ENCODE results near the gene LRIG3. TPM values are rescaled to one million over a fixed set of nuclear protein-coding genes. Genes with fewer than 3 reads are reported as not detected.
"Not testable (repeated sequence)": the region's sequence is repeated elsewhere in the genome, so short reads cannot be mapped to it uniquely, and the experiment has no call there.

Gene LRIG3
- polyA plus RNA-seq, 4 donors, result 3.6 to 32.9 (median 12.7) TPM

- Histone ChIP-seq H3K4me3 (ENCODE audit: low read depth in 1 of 3, low read length in 3 of 3) (no peak overlapping the region), H3K27me3 (ENCODE audit: control insufficient read depth in 3 of 3, insufficient read depth in 3 of 3, low read length in 3 of 3) (no peaks in the 10 kb centered on the region), H3K27ac (ENCODE audit: low read depth in 1 of 3, low read length in 2 of 3) (no peak overlapping the region), H3K4me1 (ENCODE audit: control insufficient read depth in 3 of 3, insufficient read depth in 2 of 3, low read depth in 1 of 3, low read length in 2 of 3) (peaks cover 0 to 2% (median 0%) of the 10 kb centered on the region in 3 donors), H3K9me3 (ENCODE audit: control insufficient read depth in 2 of 2, insufficient read depth in 1 of 2, low read depth in 1 of 2, low read length in 1 of 2) (peaks cover 0 to 3% of the 10 kb centered on the region in 2 donors), H3K36me3 (ENCODE audit: control insufficient read depth in 3 of 3, insufficient read depth in 2 of 3, low read depth in 1 of 3, low read length in 3 of 3) (peaks cover 0 to 30% (median 16%) of the 10 kb centered on the region in 3 donors)
- 63 to 72% (median 66%) methylated on average over 9 of the region's 9 CpGs for WGBS, 3 donors
- FAIRE-seq (no peak), DNase-seq (no peak)
Observed at GRCh38 chr12:58905422-58905821, 14.9 kb downstream of the LRIG3 start.

GRCh38 chr12:58902726-58903125 is 17.6 kb downstream of the LRIG3 start:
- not testable (repeated sequence) for H3K4me3 ChIP-seq (ENCODE audit: low read depth in 1 of 3, low read length in 3 of 3); FAIRE-seq; H3K9me3 ChIP-seq (ENCODE audit: control insufficient read depth in 2 of 2, insufficient read depth in 1 of 2, low read depth in 1 of 2, low read length in 1 of 2); H3K27ac ChIP-seq (ENCODE audit: low read depth in 1 of 3, low read length in 2 of 3); H3K27me3 ChIP-seq (ENCODE audit: control insufficient read depth in 3 of 3, insufficient read depth in 3 of 3, low read length in 3 of 3); H3K4me1 ChIP-seq (ENCODE audit: control insufficient read depth in 3 of 3, insufficient read depth in 2 of 3, low read depth in 1 of 3, low read length in 2 of 3); DNase-seq
- H3K36me3 ChIP-seq (ENCODE audit: control insufficient read depth in 3 of 3, insufficient read depth in 2 of 3, low read depth in 1 of 3, low read length in 3 of 3), result peaks cover 0 to 22% (median 12%) of the 10 kb centered on the region in 3 donors
- WGBS, 3 donors, result 90 to 97% (median 93%) methylated on average over 1 of the region's 1 CpG

GRCh38 chr12:58901664-58902063 is 18.6 kb downstream of the LRIG3 start:
- Histone ChIP-seq H3K9me3 (ENCODE audit: control insufficient read depth in 2 of 2, insufficient read depth in 1 of 2, low read depth in 1 of 2, low read length in 1 of 2) (peaks cover 0 to 3% of the 10 kb centered on the region in 2 donors), H3K27me3 (ENCODE audit: control insufficient read depth in 3 of 3, insufficient read depth in 3 of 3, low read length in 3 of 3) (no peaks in the 10 kb centered on the region), H3K36me3 (ENCODE audit: control insufficient read depth in 3 of 3, insufficient read depth in 2 of 3, low read depth in 1 of 3, low read length in 3 of 3) (peaks cover 0 to 14% (median 9%) of the 10 kb centered on the region in 3 donors), H3K4me1 (ENCODE audit: control insufficient read depth in 3 of 3, insufficient read depth in 2 of 3, low read depth in 1 of 3, low read length in 2 of 3) (peaks cover 0 to under 1% (median 0%) of the 10 kb centered on the region in 3 donors), H3K27ac (ENCODE audit: low read depth in 1 of 3, low read length in 2 of 3) (no peak overlapping the region), H3K4me3 (ENCODE audit: low read depth in 1 of 3, low read length in 3 of 3) (no peak overlapping the region)
- FAIRE-seq (no peak), DNase-seq (no peak)
- WGBS, 3 donors, result 73 to 84% (median 84%) methylated on average over 5 of the region's 5 CpGs

GRCh38 chr12:58897969-58898368 is 22.3 kb downstream of the LRIG3 start:
- H3K4me1 ChIP-seq (ENCODE audit: control insufficient read depth in 3 of 3, insufficient read depth in 2 of 3, low read depth in 1 of 3, low read length in 2 of 3), result peaks cover 0 to 8% (median 7%) of the 10 kb centered on the region in 3 donors
- no peak overlapping the region for H3K4me3 ChIP-seq (ENCODE audit: low read depth in 1 of 3, low read length in 3 of 3)
- WGBS, 3 donors, result 55 to 65% (median 56%) methylated on average over 4 of the region's 4 CpGs
- no peak overlapping the region for H3K27ac ChIP-seq (ENCODE audit: low read depth in 1 of 3, low read length in 2 of 3)
- no peaks in the 10 kb centered on the region for H3K9me3 ChIP-seq (ENCODE audit: control insufficient read depth in 2 of 2, insufficient read depth in 1 of 2, low read depth in 1 of 2, low read length in 1 of 2)
- H3K36me3 ChIP-seq (ENCODE audit: control insufficient read depth in 3 of 3, insufficient read depth in 2 of 3, low read depth in 1 of 3, low read length in 3 of 3), result peaks cover 0 to 22% (median 2%) of the 10 kb centered on the region in 3 donors
- no peaks in the 10 kb centered on the region for H3K27me3 ChIP-seq (ENCODE audit: control insufficient read depth in 3 of 3, insufficient read depth in 3 of 3, low read length in 3 of 3)
- FAIRE-seq, result no peak
- no peak for DNase-seq

GRCh38 chr12:58896278-58896677 is 24.0 kb downstream of the LRIG3 start:
- FAIRE-seq (no peak), DNase-seq (no peak)
- Histone ChIP-seq H3K27ac (ENCODE audit: low read depth in 1 of 3, low read length in 2 of 3) (no peak overlapping the region), H3K4me3 (ENCODE audit: low read depth in 1 of 3, low read length in 3 of 3) (no peak overlapping the region), H3K9me3 (ENCODE audit: control insufficient read depth in 2 of 2, insufficient read depth in 1 of 2, low read depth in 1 of 2, low read length in 1 of 2) (no peaks in the 10 kb centered on the region), H3K4me1 (ENCODE audit: control insufficient read depth in 3 of 3, insufficient read depth in 2 of 3, low read depth in 1 of 3, low read length in 2 of 3) (peaks cover 0 to 8% (median 7%) of the 10 kb centered on the region in 3 donors), H3K27me3 (ENCODE audit: control insufficient read depth in 3 of 3, insufficient read depth in 3 of 3, low read length in 3 of 3) (no peaks in the 10 kb centered on the region), H3K36me3 (ENCODE audit: control insufficient read depth in 3 of 3, insufficient read depth in 2 of 3, low read depth in 1 of 3, low read length in 3 of 3) (peaks cover 0 to 22% (median 2%) of the 10 kb centered on the region in 3 donors)
- WGBS, 3 donors, result 63 to 67% (median 66%) methylated on average over 1 of the region's 1 CpG

- FAIRE-seq (no peak), DNase-seq (no peak)
- Histone ChIP-seq H3K36me3 (ENCODE audit: control insufficient read depth in 3 of 3, insufficient read depth in 2 of 3, low read depth in 1 of 3, low read length in 3 of 3) (peaks cover 0 to 23% (median 2%) of the 10 kb centered on the region in 3 donors), H3K4me3 (ENCODE audit: low read depth in 1 of 3, low read length in 3 of 3) (no peak overlapping the region), H3K4me1 (ENCODE audit: control insufficient read depth in 3 of 3, insufficient read depth in 2 of 3, low read depth in 1 of 3, low read length in 2 of 3) (peaks cover 0 to 8% (median 7%) of the 10 kb centered on the region in 3 donors), H3K9me3 (ENCODE audit: control insufficient read depth in 2 of 2, insufficient read depth in 1 of 2, low read depth in 1 of 2, low read length in 1 of 2) (no peaks in the 10 kb centered on the region), H3K27me3 (ENCODE audit: control insufficient read depth in 3 of 3, insufficient read depth in 3 of 3, low read length in 3 of 3) (no peaks in the 10 kb centered on the region), H3K27ac (ENCODE audit: low read depth in 1 of 3, low read length in 2 of 3) (no peak overlapping the region)
- WGBS, 3 donors, result 74 to 75% (median 74%) methylated on average over 4 of the region's 4 CpGs
Observed at GRCh38 chr12:58895053-58895452, 25.3 kb downstream of the LRIG3 start.

- 37 to 50% (median 46%) methylated on average over 6 of the region's 6 CpGs for whole genome bisulfite sequencing, 3 donors
- no peak for DNase-seq
- Histone ChIP-seq H3K9me3 (ENCODE audit: control insufficient read depth in 2 of 2, insufficient read depth in 1 of 2, low read depth in 1 of 2, low read length in 1 of 2) (no peaks in the 10 kb centered on the region), H3K27me3 (ENCODE audit: control insufficient read depth in 3 of 3, insufficient read depth in 3 of 3, low read length in 3 of 3) (no peaks in the 10 kb centered on the region), H3K4me1 (ENCODE audit: control insufficient read depth in 3 of 3, insufficient read depth in 2 of 3, low read depth in 1 of 3, low read length in 2 of 3) (peaks cover 0 to 12% (median 7%) of the 10 kb centered on the region in 3 donors), H3K4me3 (ENCODE audit: low read depth in 1 of 3, low read length in 3 of 3) (no peak overlapping the region), H3K36me3 (ENCODE audit: control insufficient read depth in 3 of 3, insufficient read depth in 2 of 3, low read depth in 1 of 3, low read length in 3 of 3) (peaks cover 4 to 27% (median 7%) of the 10 kb centered on the region in 3 donors), H3K27ac (ENCODE audit: low read depth in 1 of 3, low read length in 2 of 3) (no peak overlapping the region)
- no peak for FAIRE-seq
Observed at GRCh38 chr12:58894040-58894439, 26.3 kb downstream of the LRIG3 start.

- no peak for DNase-seq
- FAIRE-seq, result no peak
- Histone ChIP-seq H3K27ac (ENCODE audit: low read depth in 1 of 3, low read length in 2 of 3) (no peak overlapping the region), H3K27me3 (ENCODE audit: control insufficient read depth in 3 of 3, insufficient read depth in 3 of 3, low read length in 3 of 3) (no peaks in the 10 kb centered on the region), H3K4me3 (ENCODE audit: low read depth in 1 of 3, low read length in 3 of 3) (no peak overlapping the region), H3K36me3 (ENCODE audit: control insufficient read depth in 3 of 3, insufficient read depth in 2 of 3, low read depth in 1 of 3, low read length in 3 of 3) (peaks cover 2 to 22% (median 7%) of the 10 kb centered on the region in 3 donors), H3K9me3 (ENCODE audit: control insufficient read depth in 2 of 2, insufficient read depth in 1 of 2, low read depth in 1 of 2, low read length in 1 of 2) (no peaks in the 10 kb centered on the region), H3K4me1 (ENCODE audit: control insufficient read depth in 3 of 3, insufficient read depth in 2 of 3, low read depth in 1 of 3, low read length in 2 of 3) (peaks cover 0 to 12% (median 7%) of the 10 kb centered on the region in 3 donors)
- WGBS, 3 donors, result 57 to 68% (median 62%) methylated on average over 3 of the region's 3 CpGs
Observed at GRCh38 chr12:58893495-58893894, 26.8 kb downstream of the LRIG3 start.

- no peaks in the 10 kb centered on the region for H3K27me3 ChIP-seq (ENCODE audit: control insufficient read depth in 3 of 3, insufficient read depth in 3 of 3, low read length in 3 of 3)
- H3K27ac ChIP-seq (ENCODE audit: low read depth in 1 of 3, low read length in 2 of 3), result no peak overlapping the region
- DNase-seq (no peak), FAIRE-seq (no peak)
- H3K4me3 ChIP-seq (ENCODE audit: low read depth in 1 of 3, low read length in 3 of 3), result no peak overlapping the region
- H3K4me1 ChIP-seq (ENCODE audit: control insufficient read depth in 3 of 3, insufficient read depth in 2 of 3, low read depth in 1 of 3, low read length in 2 of 3), result peaks cover 0 to 7% (median 5%) of the 10 kb centered on the region in 3 donors
- no peaks in the 10 kb centered on the region for H3K9me3 ChIP-seq (ENCODE audit: control insufficient read depth in 2 of 2, insufficient read depth in 1 of 2, low read depth in 1 of 2, low read length in 1 of 2)
- H3K36me3 ChIP-seq (ENCODE audit: control insufficient read depth in 3 of 3, insufficient read depth in 2 of 3, low read depth in 1 of 3, low read length in 3 of 3), result peaks cover 8 to 16% (median 14%) of the 10 kb centered on the region in 3 donors
- 35 to 57% (median 41%) methylated on average over 6 of the region's 6 CpGs for WGBS, 3 donors
Observed at GRCh38 chr12:58889557-58889956, 30.7 kb downstream of the LRIG3 start.

Measured in small intestine (tissue), 7 donors.